HFFc6 (cell line): Measurements from ENCODE around the gene NHSL1. TPM values are rescaled to one million over a fixed set of nuclear protein-coding genes. Genes with fewer than 3 reads are reported as not detected.
A peak's percentile ranks its signal among the peaks of the same experiment; 100 is the strongest.

Source experiments
- DNase-seq: peaks from one replicate; pipeline ENCODE4 v3.0.0-alpha.2; 2018
- H3K27ac Mint-ChIP-seq: 2 replicates; pipeline ENCODE4 v1.8.0; 2020; ENCODE audit warnings: mild to moderate bottlenecking, mixed read lengths
- H3K27me3 Mint-ChIP-seq: 2 replicates; pipeline ENCODE4 v1.8.0; 2021; ENCODE audit warnings: mild to moderate bottlenecking, moderate library complexity, mixed read lengths; ENCODE audit not compliant: insufficient read depth
- H3K36me3 Mint-ChIP-seq: 2 replicates; pipeline ENCODE4 v1.8.0; 2021; ENCODE audit warnings: low read depth, mixed read lengths
- H3K4me1 Mint-ChIP-seq: 2 replicates; pipeline ENCODE4 v1.8.0; 2020; ENCODE audit warnings: low read depth, mixed read lengths
- H3K4me3 Mint-ChIP-seq: 2 replicates; pipeline ENCODE4 v1.8.0; 2020; ENCODE audit warnings: mild to moderate bottlenecking, moderate library complexity, mixed read lengths
- H3K9me3 Mint-ChIP-seq: 2 replicates; pipeline ENCODE4 v1.8.0; 2020; ENCODE audit warnings: mild to moderate bottlenecking, mixed read lengths
- total RNA-seq, 6 experiments: library from RNA; stranded (reverse); fragmentation: NEBNext Ultra II Directional; extraction: Animal tissue kit (Norgen Biotek cat#: 25700); gene quantifications; 2 replicates in 1 of 6; 3 replicates in 5 of 6; pipeline ENCODE4 v1.2.3, GENCODE V29; 2021
- TF ChIP-seq, protein P1 (sequence below): fragments of 200-600 bp; sonication (generic); IDR thresholded peaks from 2 replicates; pipeline ENCODE4 v1.5.0; 2021; ENCODE audit warnings: antibody characterized with exemption, mild to moderate bottlenecking

The NHSL1 gene
- total RNA-seq, 6 experiments from 2014 or later = 4.4 to 12.3 (median 10.1) TPM

DNA sequence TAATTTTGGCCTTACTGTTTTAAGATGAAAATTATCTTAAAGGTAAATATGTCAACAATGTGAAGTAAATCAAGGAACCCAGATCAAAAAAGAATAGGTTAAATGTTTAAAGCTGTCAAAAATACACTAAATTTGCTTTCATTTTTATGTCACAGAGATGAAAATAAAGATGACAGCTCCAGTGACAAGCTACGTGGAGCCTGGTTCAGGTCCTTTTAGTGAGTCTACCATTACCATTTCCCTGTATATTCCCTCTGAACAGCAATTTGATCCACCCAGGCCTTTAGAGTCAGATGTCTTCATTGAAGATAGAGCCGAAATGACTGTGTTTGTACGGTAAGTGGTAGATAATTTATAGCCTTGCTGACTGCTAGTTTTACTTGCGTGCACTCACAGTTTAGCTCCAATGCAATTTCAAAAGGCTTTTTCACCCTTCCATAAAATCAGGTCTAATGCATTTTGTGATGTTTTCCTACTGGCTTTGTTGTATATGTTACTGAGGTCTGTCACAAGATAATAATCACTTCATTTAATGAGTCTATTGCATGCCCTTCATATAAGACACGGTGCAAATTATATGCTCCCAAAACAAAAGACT lies 93.4 kb downstream of the NHSL1 start:
- Mint-ChIP-seq H3K27ac (no peak overlapping the region), H3K4me3 (no peak overlapping the region; the same call in 1 of the 2 replicates), H3K4me1 (peaks cover 37% of the 10 kb centered on the region), H3K36me3 (peaks cover 28% of the 10 kb centered on the region), H3K9me3 (no peaks in the 10 kb centered on the region), H3K27me3 (no peaks in the 10 kb centered on the region; the same call in 1 of the 2 replicates)
- TF ChIP-seq, protein P1, sequence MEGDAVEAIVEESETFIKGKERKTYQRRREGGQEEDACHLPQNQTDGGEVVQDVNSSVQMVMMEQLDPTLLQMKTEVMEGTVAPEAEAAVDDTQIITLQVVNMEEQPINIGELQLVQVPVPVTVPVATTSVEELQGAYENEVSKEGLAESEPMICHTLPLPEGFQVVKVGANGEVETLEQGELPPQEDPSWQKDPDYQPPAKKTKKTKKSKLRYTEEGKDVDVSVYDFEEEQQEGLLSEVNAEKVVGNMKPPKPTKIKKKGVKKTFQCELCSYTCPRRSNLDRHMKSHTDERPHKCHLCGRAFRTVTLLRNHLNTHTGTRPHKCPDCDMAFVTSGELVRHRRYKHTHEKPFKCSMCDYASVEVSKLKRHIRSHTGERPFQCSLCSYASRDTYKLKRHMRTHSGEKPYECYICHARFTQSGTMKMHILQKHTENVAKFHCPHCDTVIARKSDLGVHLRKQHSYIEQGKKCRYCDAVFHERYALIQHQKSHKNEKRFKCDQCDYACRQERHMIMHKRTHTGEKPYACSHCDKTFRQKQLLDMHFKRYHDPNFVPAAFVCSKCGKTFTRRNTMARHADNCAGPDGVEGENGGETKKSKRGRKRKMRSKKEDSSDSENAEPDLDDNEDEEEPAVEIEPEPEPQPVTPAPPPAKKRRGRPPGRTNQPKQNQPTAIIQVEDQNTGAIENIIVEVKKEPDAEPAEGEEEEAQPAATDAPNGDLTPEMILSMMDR = no peak
- no peak for DNase-seq

DNA sequence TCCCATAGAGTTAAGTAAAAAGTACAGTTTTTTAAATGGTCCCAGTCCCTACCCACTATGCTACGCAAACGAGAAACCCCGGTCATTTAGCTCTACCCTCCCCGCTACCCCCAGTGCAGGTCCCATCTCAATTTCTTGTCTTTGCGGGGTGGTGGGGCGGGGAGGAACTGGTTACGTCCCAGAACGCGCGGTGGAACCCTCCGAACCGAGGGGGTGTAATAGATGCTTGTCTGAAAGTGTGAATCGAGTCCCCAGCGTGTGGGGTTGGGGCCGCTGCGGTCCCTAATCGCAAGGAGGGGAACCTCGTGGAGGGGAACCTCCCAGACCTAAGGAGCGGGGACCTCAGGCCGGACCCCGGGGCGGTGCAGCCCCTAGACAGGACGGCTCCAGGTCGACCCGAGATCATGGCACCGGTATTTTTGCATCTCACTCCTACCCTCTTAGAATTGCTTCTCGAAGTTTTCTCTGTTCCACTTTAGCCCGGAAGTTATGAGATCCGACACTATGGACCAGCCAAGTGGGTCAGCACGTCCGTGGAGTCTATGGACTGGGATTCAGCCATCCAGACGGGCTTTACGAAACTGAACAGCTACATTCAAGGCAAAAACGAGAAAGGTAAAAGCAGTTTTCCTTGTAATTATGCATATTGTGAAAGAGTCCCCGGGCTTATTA lies 94.5 kb downstream of the NHSL1 start:
- TF ChIP-seq, protein P1 = no peak
- H3K27ac Mint-ChIP-seq = peak overlapping the region; percentile 64
- H3K9me3 Mint-ChIP-seq = no peaks in the 10 kb centered on the region
- peaks cover 26% of the 10 kb centered on the region for H3K4me1 Mint-ChIP-seq
- peak overlapping the region; percentile 90 for H3K4me3 Mint-ChIP-seq
- no peaks in the 10 kb centered on the region; the same call in 1 of the 2 replicates for H3K27me3 Mint-ChIP-seq
- DNase-seq = no peak
- H3K36me3 Mint-ChIP-seq = peaks cover 24% of the 10 kb centered on the region

DNA sequence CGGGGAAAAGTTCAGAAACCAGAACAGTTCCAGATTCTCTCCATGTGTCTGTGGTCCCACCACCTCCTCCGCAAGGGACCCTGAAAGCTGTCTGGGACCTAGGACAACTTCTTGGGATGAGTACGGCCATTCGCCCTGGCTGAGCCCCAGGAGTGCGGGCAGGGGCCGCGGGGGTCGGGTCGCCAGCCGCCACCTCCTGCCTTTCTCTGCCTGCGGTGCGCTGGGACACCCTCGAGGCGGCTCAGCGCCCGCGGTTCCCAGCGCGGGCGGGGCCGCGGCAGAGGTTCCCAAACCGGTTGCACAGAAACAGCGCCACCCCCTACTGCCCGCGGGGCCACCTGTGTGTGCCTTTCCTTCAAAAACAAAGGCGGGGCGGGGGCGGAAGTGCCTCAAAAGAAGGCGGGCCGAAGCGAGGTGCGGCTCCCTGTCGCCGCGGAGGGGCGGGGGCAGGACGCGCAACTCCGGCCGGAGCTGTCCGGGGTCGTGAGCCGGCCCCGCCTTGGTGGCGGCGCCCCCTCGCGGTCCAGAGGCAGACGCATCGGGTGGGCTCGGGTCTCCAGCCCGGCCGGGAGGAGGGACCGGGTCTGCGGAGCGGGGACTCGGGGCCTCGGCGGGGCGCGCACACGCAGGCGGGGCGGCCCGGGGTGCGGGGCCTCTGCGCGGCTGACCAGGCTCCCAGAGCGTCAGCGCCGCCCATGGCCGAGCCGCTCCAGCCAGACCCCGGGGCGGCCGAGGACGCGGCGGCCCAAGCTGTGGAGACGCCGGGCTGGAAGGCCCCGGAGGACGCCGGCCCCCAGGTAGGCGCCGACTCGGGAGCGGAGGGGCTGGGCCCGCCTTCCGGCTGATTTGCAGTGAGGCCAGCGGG lies 95.3 kb downstream of the NHSL1 start, which contains the start of gene HEBP2:
TSS of gene HEBP2 (plus strand) at position 423 of the 865 bp plus-strand sequence. CDS start at position 696, 273 bp downstream.
- H3K27me3 Mint-ChIP-seq = no peaks in the 10 kb centered on the region; the same call in 1 of the 2 replicates
- TF ChIP-seq, protein P1 = peak; percentile 81
- H3K36me3 Mint-ChIP-seq = peaks cover 16% of the 10 kb centered on the region
- H3K4me3 Mint-ChIP-seq = peak within 1 kb of the TSS; percentile 90
- DNase-seq = peak; percentile 67
- H3K9me3 Mint-ChIP-seq = no peaks in the 10 kb centered on the region
- peaks cover 20% of the 10 kb centered on the region for H3K4me1 Mint-ChIP-seq
- peak within 1 kb of the TSS; percentile 64 for H3K27ac Mint-ChIP-seq

DNA sequence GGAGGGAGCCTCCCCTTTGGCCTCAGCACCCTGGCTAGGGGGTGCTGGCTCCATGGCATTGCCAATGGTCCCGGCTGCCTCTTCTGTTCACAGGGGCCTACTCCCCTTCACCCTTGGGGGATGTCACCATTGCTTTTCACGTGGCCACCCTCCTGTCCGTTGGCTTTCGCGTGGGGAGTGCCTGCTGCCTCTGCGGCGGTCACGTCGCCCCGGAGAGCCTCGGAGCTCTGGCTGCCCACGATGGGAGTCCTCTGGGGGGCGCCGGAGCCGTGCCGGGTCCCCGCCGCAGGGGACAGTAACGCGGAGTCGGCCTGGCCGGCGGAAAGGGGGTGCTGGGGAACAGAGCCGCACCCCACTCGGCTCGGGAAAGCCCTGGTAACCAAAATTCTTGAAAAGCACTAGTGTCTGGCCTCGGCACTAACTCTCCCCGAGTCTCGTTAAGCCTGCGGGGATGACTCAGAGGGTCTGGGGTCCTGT lies 95.9 kb downstream of the NHSL1 start:
- no peaks in the 10 kb centered on the region; the same call in 1 of the 2 replicates for H3K27me3 Mint-ChIP-seq
- peak overlapping the region; percentile 49; the same call in 1 of the 2 replicates for H3K27ac Mint-ChIP-seq
- no peak for DNase-seq
- no peaks in the 10 kb centered on the region for H3K9me3 Mint-ChIP-seq
- TF ChIP-seq, protein P1 = no peak
- peaks cover 20% of the 10 kb centered on the region for H3K4me1 Mint-ChIP-seq
- H3K36me3 Mint-ChIP-seq = peaks cover 11% of the 10 kb centered on the region
- H3K4me3 Mint-ChIP-seq = peak overlapping the region; percentile 85

DNA sequence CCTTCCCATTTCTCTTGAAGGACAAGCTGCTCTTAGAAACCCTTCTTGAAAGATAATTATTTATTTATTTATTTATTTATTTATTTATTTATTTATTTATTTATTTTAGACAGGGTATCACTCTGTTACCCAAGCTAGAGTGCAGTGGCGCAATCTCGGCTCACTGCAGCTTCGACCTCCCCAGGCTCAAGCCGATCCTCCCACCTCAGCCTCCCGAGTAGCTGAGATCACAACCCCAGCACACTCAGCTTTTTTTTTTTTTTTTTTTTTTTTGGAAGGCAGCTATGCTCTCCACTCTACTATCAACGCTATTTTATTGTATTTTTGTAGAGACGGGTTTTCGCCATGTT lies 96.5 kb downstream of the NHSL1 start:
- DNase-seq = no peak
- 0 out of 2 replicates have a peak, but pooled peaks cover 6% of the 10 kb centered on the region for H3K36me3 Mint-ChIP-seq
- TF ChIP-seq, protein P1 = no peak
- H3K27ac Mint-ChIP-seq = no peak overlapping the region
- no peaks in the 10 kb centered on the region for H3K9me3 Mint-ChIP-seq
- peaks cover 22% of the 10 kb centered on the region for H3K4me1 Mint-ChIP-seq
- no peaks in the 10 kb centered on the region; the same call in 1 of the 2 replicates for H3K27me3 Mint-ChIP-seq
- no peak overlapping the region; the same call in none of the 2 replicates for H3K4me3 Mint-ChIP-seq
